HG03025 (cell line): ENCODE results near the gene SAMHD1.
"Not testable (repeated sequence)": the region's sequence is repeated elsewhere in the genome, so short reads cannot be mapped to it uniquely, and the experiment has no call there.

Experiments used
- ATAC-seq: cut with Tn5 transposase; IDR thresholded peaks from one replicate; pipeline ENCODE4 v1.9.1; 2021; ENCODE audit warnings: mild to moderate bottlenecking, moderate library complexity; ENCODE audit not compliant: unreplicated experiment, low FRiP score

SAMHD1 gene

GRCh38 chr20:36875702-36876472 lies 75.6 kb downstream of the SAMHD1 start, which contains the start of gene TLDC2:
Gene TLDC2, plus strand, starts transcription at chr20:36876138. Its CDS starts 37 bp downstream, at chr20:36876175.
- no peak for ATAC-seq

- not testable (repeated sequence) for ATAC-seq
Measured at GRCh38 chr20:36875093-36875492, 76.4 kb downstream of the SAMHD1 start.

- no peak for ATAC-seq
Measured at GRCh38 chr20:36873498-36874189, 77.9 kb downstream of the SAMHD1 start.

GRCh38 chr20:36872852-36873251 lies 78.7 kb downstream of the SAMHD1 start:
- ATAC-seq, result no peak

- no peak for ATAC-seq
Measured at GRCh38 chr20:36871640-36872570, 79.6 kb downstream of the SAMHD1 start.

- no peak for ATAC-seq
Measured at GRCh38 chr20:36866681-36867495, 84.6 kb downstream of the SAMHD1 start.

- no peak for ATAC-seq
Measured at GRCh38 chr20:36866164-36866563, 85.3 kb downstream of the SAMHD1 start.

- no peak for ATAC-seq
Measured at GRCh38 chr20:36865861-36866149, 85.7 kb downstream of the SAMHD1 start.

GRCh38 chr20:36865076-36865860 lies 86.2 kb downstream of the SAMHD1 start:
- ATAC-seq, result no peak

- no peak for ATAC-seq
Measured at GRCh38 chr20:36862857-36863668, 88.4 kb downstream of the SAMHD1 start.

- ATAC-seq, result no peak
Measured at GRCh38 chr20:36861875-36862801, 89.4 kb downstream of the SAMHD1 start.

GRCh38 chr20:36861625-36861874 lies 90.0 kb downstream of the SAMHD1 start:
- ATAC-seq, result no peak

GRCh38 chr20:36860811-36861624 lies 90.5 kb downstream of the SAMHD1 start:
- no peak for ATAC-seq

GRCh38 chr20:36860339-36860738 lies 91.2 kb downstream of the SAMHD1 start:
- no peak for ATAC-seq

- no peak for ATAC-seq
Measured at GRCh38 chr20:36859700-36860330, 91.7 kb downstream of the SAMHD1 start.

GRCh38 chr20:36859282-36859555 lies 92.3 kb downstream of the SAMHD1 start:
- no peak for ATAC-seq
